ENCODE measurements around the gene ARFGAP2. TPM values are rescaled to one million over a fixed set of nuclear protein-coding genes. Genes with fewer than 3 reads are reported as not detected.
A peak's percentile ranks its signal among the peaks of the same experiment; 100 is the strongest.

Gene ARFGAP2
- total and polyA plus RNA-seq, 9 of the 15 experiments (the other 6 are each of a cell fraction or from before 2014, with no cell fraction given), result 29.1 to 140 (median 90.1) TPM

- 0 out of 2 replicates have a peak, but pooled peaks have one; percentile 43 for TF ChIP-seq DIDO1 (tag; IDR thresholded peaks at IDR 0.05; ENCODE audit: low read depth)
- no peak for TF ChIP-seq USF2 (CRISPR knock-in tag; IDR thresholded peaks at IDR 0.05)
- TF ChIP-seq TFAP4 (CRISPR knock-in tag; IDR thresholded peaks at IDR 0.05; ENCODE audit: borderline replicate concordance), result peak; percentile 73
- no peak for TF ChIP-seq REST (IDR thresholded peaks at IDR 0.05; ENCODE audit: borderline replicate concordance)
- no peak for TF ChIP-seq REST (CRISPR knock-in tag; IDR thresholded peaks at IDR 0.05; ENCODE audit: low read depth)
- no peak for TF ChIP-seq PHTF2 (CRISPR knock-in tag; IDR thresholded peaks at IDR 0.05)
- TF ChIP-seq FOXK1 (CRISPR knock-in tag; IDR thresholded peaks at IDR 0.05; ENCODE audit: borderline replicate concordance), result peak; percentile 79; the same call in 1 of the 2 replicates
These were observed at the start of gene ARFGAP2 (continued) for GRCh38 chr11:47176328-47177228.
